Type B pancreatic cell (in vitro differentiated cells): ENCODE data around the gene RNF222. TPM values are rescaled to one million over a fixed set of nuclear protein-coding genes. Genes with fewer than 3 reads are reported as not detected.

Source experiments
- DNase-seq: peaks from one replicate; pipeline ENCODE4 v3.0.0; 2021; ENCODE audit warnings: mixed read lengths; ENCODE audit not compliant: unreplicated experiment; ENCODE audit errors: extremely low spot score
- H3K27ac Mint-ChIP-seq: 2 replicates; pipeline ENCODE4 v1.8.0; 2021; ENCODE audit warnings: mild to moderate bottlenecking, mixed read lengths
- H3K27me3 Mint-ChIP-seq: 2 replicates; pipeline ENCODE4 v1.8.0; 2021; ENCODE audit warnings: mixed read lengths
- H3K36me3 Mint-ChIP-seq: 2 replicates; pipeline ENCODE4 v1.8.0; 2021; ENCODE audit warnings: mixed read lengths
- H3K4me1 Mint-ChIP-seq: one replicate; pipeline ENCODE4 v1.8.0; 2021; ENCODE audit warnings: mixed read lengths; ENCODE audit not compliant: unreplicated experiment
- H3K4me3 Mint-ChIP-seq: 2 replicates; pipeline ENCODE4 v1.8.0; 2021; ENCODE audit warnings: mild to moderate bottlenecking, mixed read lengths
- H3K9me3 Mint-ChIP-seq: 2 replicates; pipeline ENCODE4 v1.8.0; 2021; ENCODE audit warnings: mixed read lengths
- total RNA-seq: library from RNA; stranded (reverse); gene quantifications from 2 replicates; pipeline ENCODE4 v1.2.1, GENCODE V29; 2021; ENCODE audit warnings: low replicate concordance
- TF ChIP-seq, protein P1 (sequence below): fragments of 200-600 bp; sonication (generic); conservative IDR thresholded peaks from 2 replicates; pipeline ENCODE4 v1.5.0; 2021; ENCODE audit warnings: antibody characterized with exemption, mild to moderate bottlenecking

Gene RNF222
- total RNA-seq, 1 donor from 2014 or later: 0.24 TPM

DNA sequence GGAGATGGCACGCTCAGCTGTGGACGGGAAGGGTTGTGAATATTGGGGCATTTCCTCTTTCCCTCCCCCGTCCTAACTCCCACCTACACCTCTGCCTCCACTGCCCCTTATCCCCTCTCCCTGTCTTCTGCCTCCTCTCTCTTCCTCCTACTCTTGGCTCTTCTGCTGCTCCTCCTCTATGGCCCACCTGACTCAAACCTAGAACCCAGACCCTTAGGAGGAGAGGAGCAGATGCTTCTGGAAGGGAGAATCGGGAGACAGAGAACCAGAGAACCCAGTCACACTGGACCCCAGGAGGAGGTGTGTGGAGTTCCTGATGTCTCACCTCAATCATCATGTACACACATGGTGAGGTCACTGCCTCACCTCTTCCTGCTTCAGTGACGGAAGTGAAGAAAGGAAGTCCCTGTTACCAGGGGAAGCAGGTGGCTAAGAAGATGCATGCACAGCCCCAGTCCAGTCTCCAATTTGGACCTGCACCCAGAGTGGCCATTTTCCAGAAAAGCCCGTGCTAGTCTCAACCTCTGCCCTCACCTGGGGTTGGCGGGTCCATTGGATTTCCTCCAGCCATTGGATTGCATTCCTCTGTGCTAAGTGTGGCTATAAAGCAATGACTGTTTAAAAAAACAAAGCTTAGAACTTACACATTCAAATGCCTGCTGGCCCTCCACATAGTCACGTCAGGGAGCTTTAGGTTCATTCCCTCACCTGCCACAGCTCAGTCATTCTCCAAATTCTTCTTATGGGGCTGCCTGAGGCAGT is 4.0 kb downstream of the RNF222 start:
- H3K4me1 Mint-ChIP-seq: peaks cover 3% of the 10 kb centered on the region
- H3K36me3 Mint-ChIP-seq: no peaks in the 10 kb centered on the region
- TF ChIP-seq, protein P1, sequence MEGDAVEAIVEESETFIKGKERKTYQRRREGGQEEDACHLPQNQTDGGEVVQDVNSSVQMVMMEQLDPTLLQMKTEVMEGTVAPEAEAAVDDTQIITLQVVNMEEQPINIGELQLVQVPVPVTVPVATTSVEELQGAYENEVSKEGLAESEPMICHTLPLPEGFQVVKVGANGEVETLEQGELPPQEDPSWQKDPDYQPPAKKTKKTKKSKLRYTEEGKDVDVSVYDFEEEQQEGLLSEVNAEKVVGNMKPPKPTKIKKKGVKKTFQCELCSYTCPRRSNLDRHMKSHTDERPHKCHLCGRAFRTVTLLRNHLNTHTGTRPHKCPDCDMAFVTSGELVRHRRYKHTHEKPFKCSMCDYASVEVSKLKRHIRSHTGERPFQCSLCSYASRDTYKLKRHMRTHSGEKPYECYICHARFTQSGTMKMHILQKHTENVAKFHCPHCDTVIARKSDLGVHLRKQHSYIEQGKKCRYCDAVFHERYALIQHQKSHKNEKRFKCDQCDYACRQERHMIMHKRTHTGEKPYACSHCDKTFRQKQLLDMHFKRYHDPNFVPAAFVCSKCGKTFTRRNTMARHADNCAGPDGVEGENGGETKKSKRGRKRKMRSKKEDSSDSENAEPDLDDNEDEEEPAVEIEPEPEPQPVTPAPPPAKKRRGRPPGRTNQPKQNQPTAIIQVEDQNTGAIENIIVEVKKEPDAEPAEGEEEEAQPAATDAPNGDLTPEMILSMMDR: no peak
- peaks cover 38% of the 10 kb centered on the region for H3K27me3 Mint-ChIP-seq
- no peaks in the 10 kb centered on the region for H3K9me3 Mint-ChIP-seq
- H3K4me3 Mint-ChIP-seq: peak overlapping the region; percentile 36
- peak overlapping the region; percentile 92 for H3K27ac Mint-ChIP-seq
- DNase-seq: no peak

DNA sequence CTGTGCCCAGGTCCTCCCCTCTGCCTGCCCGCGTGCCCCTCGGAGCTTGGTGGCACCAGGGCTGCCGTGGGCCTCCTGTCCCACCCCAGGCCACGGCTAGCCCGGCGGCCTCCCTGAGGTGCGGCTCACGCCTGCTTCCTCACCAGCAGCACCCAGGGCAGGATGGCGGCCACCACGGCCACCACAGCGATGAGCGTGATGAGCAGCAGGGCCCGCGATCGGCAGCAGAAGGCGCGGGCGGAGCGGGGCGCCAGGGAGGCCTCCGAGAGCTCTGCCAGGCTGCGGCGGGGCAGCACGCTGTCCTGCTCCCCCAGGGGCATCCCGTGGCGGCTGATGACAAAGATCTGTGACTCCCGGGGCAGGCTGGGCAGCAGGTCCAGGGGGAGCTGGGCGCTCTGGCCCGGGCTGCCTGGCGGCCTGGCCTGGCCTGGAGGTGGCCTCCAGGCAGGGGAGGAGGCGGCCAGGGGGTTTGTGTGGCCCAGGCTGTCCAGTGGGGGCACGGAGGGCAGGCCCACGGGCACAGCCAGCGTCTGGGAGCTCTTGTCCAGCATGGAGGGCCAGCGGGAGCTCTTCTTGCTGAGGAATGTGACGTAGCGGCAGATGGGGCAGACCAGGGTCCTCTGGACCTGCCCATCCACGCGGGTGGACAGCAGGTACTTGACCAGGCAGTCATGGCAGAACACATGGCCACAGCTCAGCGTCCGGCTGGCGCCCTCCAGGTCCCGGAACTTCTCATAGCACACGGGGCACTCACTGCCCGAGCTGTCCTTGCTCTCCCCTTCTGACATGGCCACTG is 4.8 kb downstream of the RNF222 start:
- no peaks in the 10 kb centered on the region for H3K36me3 Mint-ChIP-seq
- H3K27ac Mint-ChIP-seq: peak overlapping the region; percentile 92
- no peak overlapping the region for H3K4me3 Mint-ChIP-seq
- TF ChIP-seq, protein P1: no peak
- peaks cover 31% of the 10 kb centered on the region for H3K27me3 Mint-ChIP-seq
- peaks cover 3% of the 10 kb centered on the region for H3K4me1 Mint-ChIP-seq
- DNase-seq: no peak
- no peaks in the 10 kb centered on the region for H3K9me3 Mint-ChIP-seq

DNA sequence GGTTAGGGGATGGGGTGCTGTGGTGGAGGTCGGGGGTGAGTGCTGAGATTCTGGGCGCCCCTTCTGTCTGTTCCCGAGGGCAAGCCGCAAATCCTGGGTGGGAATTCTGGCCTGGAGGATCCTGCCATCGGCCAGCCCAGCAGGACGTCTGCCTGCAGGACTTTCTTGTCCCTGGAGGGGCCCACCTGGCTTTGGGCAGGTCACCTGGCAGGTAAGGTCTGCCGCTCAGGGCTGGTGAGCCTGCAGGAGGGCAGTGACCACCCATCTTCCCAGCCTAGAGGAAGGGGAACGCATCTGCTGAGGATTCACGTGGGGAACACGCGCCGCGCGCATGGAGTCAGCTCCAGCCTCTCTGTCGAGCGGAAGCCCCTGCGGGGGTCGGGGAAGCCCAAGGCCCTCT is 5.4 kb downstream of the RNF222 start:
- Mint-ChIP-seq H3K36me3 (no peaks in the 10 kb centered on the region), H3K9me3 (no peaks in the 10 kb centered on the region), H3K27me3 (peaks cover 25% of the 10 kb centered on the region), H3K4me3 (no peak overlapping the region), H3K27ac (no peak overlapping the region), H3K4me1 (no peaks in the 10 kb centered on the region)
- TF ChIP-seq, protein P1: no peak
- no peak for DNase-seq

DNA sequence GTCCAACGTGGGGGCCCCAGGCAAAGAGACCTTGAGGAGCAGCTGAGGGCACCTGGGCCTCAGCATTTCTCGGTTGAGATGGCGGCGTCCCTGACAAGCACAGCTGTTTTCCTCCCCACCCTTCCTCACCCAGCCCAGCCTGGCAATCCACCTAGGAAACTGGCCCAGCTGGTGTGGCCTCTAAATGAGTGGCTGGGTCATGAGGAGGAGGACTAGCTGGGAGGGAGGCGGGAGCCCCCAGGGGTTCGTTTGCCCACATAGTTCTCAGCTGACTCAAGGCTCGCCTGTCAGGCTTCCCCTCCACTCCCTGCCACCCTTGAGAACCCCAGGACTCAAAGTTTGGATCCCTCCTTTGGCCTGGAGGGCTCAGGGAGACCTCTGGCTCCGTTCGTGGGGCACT is 5.9 kb downstream of the RNF222 start:
- H3K9me3 Mint-ChIP-seq: no peaks in the 10 kb centered on the region
- no peaks in the 10 kb centered on the region for H3K36me3 Mint-ChIP-seq
- TF ChIP-seq, protein P1: no peak
- peaks cover 24% of the 10 kb centered on the region for H3K27me3 Mint-ChIP-seq
- no peak overlapping the region for H3K4me3 Mint-ChIP-seq
- DNase-seq: no peak
- H3K4me1 Mint-ChIP-seq: peaks cover 2% of the 10 kb centered on the region
- peak overlapping the region; percentile 31 for H3K27ac Mint-ChIP-seq

DNA sequence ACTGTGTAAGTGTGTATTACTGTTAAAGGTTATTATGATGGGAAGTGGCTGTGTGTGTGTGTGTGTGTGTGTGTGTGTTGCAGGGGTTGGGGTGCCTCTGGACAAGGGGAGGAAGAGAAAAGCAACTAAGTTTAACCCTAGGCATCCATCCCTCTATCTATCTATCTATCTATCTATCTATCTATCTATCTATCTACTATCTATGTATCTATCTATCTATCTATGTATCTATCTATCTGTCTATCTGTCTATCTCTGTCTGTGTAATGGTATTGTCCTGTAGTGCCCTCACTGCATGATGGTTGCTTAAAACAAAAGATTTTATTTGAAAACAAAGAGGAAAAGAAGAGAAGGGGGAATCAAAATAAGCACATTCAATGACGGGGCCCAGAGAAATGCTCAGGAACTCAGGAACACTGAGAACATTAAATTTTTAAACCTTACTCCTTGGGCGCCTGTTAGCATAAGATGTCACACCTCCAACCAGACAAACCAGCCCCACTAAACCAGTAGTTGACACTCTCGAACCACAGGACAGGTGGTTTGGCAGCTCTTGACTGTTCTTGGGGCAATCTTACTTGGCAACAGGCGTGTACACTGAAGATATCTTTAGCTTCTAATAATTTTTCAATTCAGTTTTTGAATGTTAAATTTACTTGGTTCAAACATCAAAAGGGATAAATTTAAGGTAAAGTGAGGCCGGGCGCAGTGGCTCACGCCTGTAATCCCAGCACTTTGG is 9.5 kb downstream of the RNF222 start:
- Mint-ChIP-seq H3K36me3 (peaks cover 1% of the 10 kb centered on the region), H3K27ac (peak overlapping the region; percentile 12), H3K9me3 (no peaks in the 10 kb centered on the region), H3K4me3 (no peak overlapping the region), H3K27me3 (no peaks in the 10 kb centered on the region), H3K4me1 (peaks cover 13% of the 10 kb centered on the region)
- TF ChIP-seq, protein P1: no peak
- no peak for DNase-seq
